H4 (cell line): ENCODE data around the gene C9orf72. TPM values are rescaled to one million over a fixed set of nuclear protein-coding genes. Genes with fewer than 3 reads are reported as not detected.
"Not testable (repeated sequence)": the region's sequence is repeated elsewhere in the genome, so short reads cannot be mapped to it uniquely, and the experiment has no call there.

ENCODE experiments used
- DNase-seq: peaks from one replicate; pipeline ENCODE4 v3.0.0-alpha.2; 2015; ENCODE audit warnings: low spot score
- total RNA-seq: library from RNA; depleted of rRNA; stranded (reverse); fragments of >200 nt; shearing (Covaris generic); gene quantifications from 2 replicates; pipeline ENCODE4 v1.2.3, GENCODE V29; 2014; rRNA removed

C9orf72 gene
- 6.4 and 8.8 TPM in 2 replicates for total RNA-seq

GRCh38 chr9:27572918-27573633, at the start of gene C9orf72:
C9orf72 (minus strand) TSS chr9:27573481; CDS start chr9:27567120, 6,361 bp downstream.
- peak; percentile 14 for DNase-seq

- no peak for DNase-seq
Observed at GRCh38 chr9:27622693-27623340, 49.5 kb upstream of the C9orf72 start.

GRCh38 chr9:27619743-27620142, 46.5 kb upstream of the C9orf72 start:
- no peak for DNase-seq

GRCh38 chr9:27618066-27618465, 44.8 kb upstream of the C9orf72 start:
- no peak for DNase-seq

- no peak for DNase-seq
Observed at GRCh38 chr9:27614551-27614950, 41.3 kb upstream of the C9orf72 start.

- DNase-seq: not testable (repeated sequence)
Observed at GRCh38 chr9:27612036-27612435, 38.8 kb upstream of the C9orf72 start.

GRCh38 chr9:27610622-27611021, 37.3 kb upstream of the C9orf72 start:
- no peak for DNase-seq

- DNase-seq: no peak
Observed at GRCh38 chr9:27602954-27603353, 29.7 kb upstream of the C9orf72 start.

GRCh38 chr9:27602142-27602861, 29.0 kb upstream of the C9orf72 start:
- DNase-seq: no peak

GRCh38 chr9:27601396-27601795, 28.1 kb upstream of the C9orf72 start:
- no peak for DNase-seq

- DNase-seq: no peak
Observed at GRCh38 chr9:27600256-27600655, 27.0 kb upstream of the C9orf72 start.

- DNase-seq: no peak
Observed at GRCh38 chr9:27599870-27600238, 26.6 kb upstream of the C9orf72 start.

GRCh38 chr9:27599102-27599869, 26.0 kb upstream of the C9orf72 start:
- DNase-seq: no peak

GRCh38 chr9:27595733-27596132, 22.5 kb upstream of the C9orf72 start:
- no peak for DNase-seq

GRCh38 chr9:27591672-27592071, 18.4 kb upstream of the C9orf72 start:
- DNase-seq: no peak

- DNase-seq: no peak
Observed at GRCh38 chr9:27591093-27591492, 17.8 kb upstream of the C9orf72 start.

GRCh38 chr9:27590651-27591050, 17.4 kb upstream of the C9orf72 start:
- no peak for DNase-seq

- no peak for DNase-seq
Observed at GRCh38 chr9:27589462-27589861, 16.2 kb upstream of the C9orf72 start.

- DNase-seq: no peak
Observed at GRCh38 chr9:27586304-27586703, 13.0 kb upstream of the C9orf72 start.

GRCh38 chr9:27584931-27585330, 11.7 kb upstream of the C9orf72 start:
- DNase-seq: no peak

- no peak for DNase-seq
Observed at GRCh38 chr9:27582794-27583193, 9.5 kb upstream of the C9orf72 start.

- no peak for DNase-seq
Observed at GRCh38 chr9:27581826-27582225, 8.5 kb upstream of the C9orf72 start.
